ENCODE measurements around the gene TRDMT1. TPM values are rescaled to one million over a fixed set of nuclear protein-coding genes. Genes with fewer than 3 reads are reported as not detected.

TRDMT1 gene
- total RNA-seq, 1 donor from 2014 or later = 28.1 TPM

- no peak for DNase-seq (ENCODE audit: low spot score in 2 of 2)
- FAIRE-seq = no peak
Measured at GRCh38 chr10:17213646-17214349, 12.3 kb upstream of the TRDMT1 start.

- DNase-seq (ENCODE audit: low spot score in 2 of 2) (no peak), FAIRE-seq (no peak)
Measured at GRCh38 chr10:17212802-17213221, 11.3 kb upstream of the TRDMT1 start.

GRCh38 chr10:17210361-17210760, 8.9 kb upstream of the TRDMT1 start:
- FAIRE-seq (no peak), DNase-seq (ENCODE audit: low spot score in 2 of 2) (no peak)

- DNase-seq (ENCODE audit: low spot score in 2 of 2) (no peak), FAIRE-seq (no peak)
Measured at GRCh38 chr10:17209881-17210280, 8.4 kb upstream of the TRDMT1 start.

GRCh38 chr10:17209302-17209701, 7.8 kb upstream of the TRDMT1 start:
- no peak for DNase-seq (ENCODE audit: low spot score in 2 of 2)
- no peak for FAIRE-seq

- no peak for FAIRE-seq
- no peak for DNase-seq (ENCODE audit: low spot score in 2 of 2)
Measured at GRCh38 chr10:17208476-17208875, 7.0 kb upstream of the TRDMT1 start.

- DNase-seq (ENCODE audit: low spot score in 2 of 2) (no peak), FAIRE-seq (no peak)
Measured at GRCh38 chr10:17206210-17206709, 4.8 kb upstream of the TRDMT1 start.

GRCh38 chr10:17203416-17203815, 1.9 kb upstream of the TRDMT1 start:
- DNase-seq (ENCODE audit: low spot score in 2 of 2) = no peak
- FAIRE-seq = no peak

- FAIRE-seq = no peak
Measured at GRCh38 chr10:17202999-17203398, 1.5 kb upstream of the TRDMT1 start.

GRCh38 chr10:17202506-17202905, 1.0 kb upstream of the TRDMT1 start:
- no peak for FAIRE-seq
- DNase-seq (ENCODE audit: low spot score in 2 of 2) = no peak

More at GRCh38 chr10:17202999-17203398, 1.5 kb upstream of the TRDMT1 start:
- no peak for DNase-seq (ENCODE audit: low spot score in 2 of 2)

GRCh38 chr10:17201794-17202116, 283 bp upstream of the TRDMT1 start:
- FAIRE-seq (no peak), DNase-seq (ENCODE audit: low spot score in 2 of 2) (no peak)

- FAIRE-seq = no peak
- no peak for DNase-seq (ENCODE audit: low spot score in 2 of 2)
Measured at GRCh38 chr10:17200001-17200911, 1.2 kb downstream of the TRDMT1 start.

- FAIRE-seq (no peak), DNase-seq (ENCODE audit: low spot score in 2 of 2) (no peak)
Measured at GRCh38 chr10:17199351-17199804, 2.1 kb downstream of the TRDMT1 start.

GRCh38 chr10:17196573-17196972, 4.9 kb downstream of the TRDMT1 start:
- DNase-seq (ENCODE audit: low spot score in 2 of 2) (no peak), FAIRE-seq (no peak)

- FAIRE-seq (no peak), DNase-seq (ENCODE audit: low spot score in 2 of 2) (no peak)
Measured at GRCh38 chr10:17196045-17196444, 5.4 kb downstream of the TRDMT1 start.

- no peak for DNase-seq (ENCODE audit: low spot score in 2 of 2)
- no peak for FAIRE-seq
Measured at GRCh38 chr10:17195083-17195482, 6.4 kb downstream of the TRDMT1 start.

GRCh38 chr10:17190602-17191001, 10.9 kb downstream of the TRDMT1 start:
- FAIRE-seq (no peak), DNase-seq (ENCODE audit: low spot score in 2 of 2) (no peak)

- FAIRE-seq = no peak
Measured at GRCh38 chr10:17188644-17189172, 12.8 kb downstream of the TRDMT1 start.

GRCh38 chr10:17185873-17186272, 15.6 kb downstream of the TRDMT1 start:
- DNase-seq (ENCODE audit: low spot score in 2 of 2) (no peak), FAIRE-seq (no peak)

More at GRCh38 chr10:17188644-17189172, 12.8 kb downstream of the TRDMT1 start:
- DNase-seq (ENCODE audit: low spot score in 2 of 2) = no peak

- FAIRE-seq = no peak
- no peak for DNase-seq (ENCODE audit: low spot score in 2 of 2)
Measured at GRCh38 chr10:17183110-17183509, 18.4 kb downstream of the TRDMT1 start.

GRCh38 chr10:17181751-17182150, 19.7 kb downstream of the TRDMT1 start:
- FAIRE-seq = no peak
- DNase-seq (ENCODE audit: low spot score in 2 of 2) = no peak

Measured in frontal cortex (tissue), 4 donors.